Sigmoid colon (tissue), 3 donors: ENCODE data around the gene SYNC.

Experiments used
- POLR2A ChIP-seq, 2 donors: fragments of 450-650 bp; IDR thresholded peaks; one replicate each; pipeline ENCODE4 v1.6.1; 2016; ENCODE audit warnings: antibody characterized with exemption in 2 of 2, mild to moderate bottlenecking in 2 of 2, moderate library complexity in 2 of 2
- TF ChIP-seq, protein P1 (sequence below), 4 experiments: fragments of 450-650 bp in 3 of 4; fragments of 200-600 bp in 1 of 4; IDR thresholded peaks; one replicate each; pipeline ENCODE4 v1.5.1; 2016 to 2019; ENCODE audit warnings: antibody characterized with exemption in 4 of 4, mild to moderate bottlenecking in 3 of 4, moderate library complexity in 2 of 4

GRCh38 chr1:32650752-32651460 lies 51.7 kb downstream of the SYNC start, which contains the start of gene RBBP4:
- TF ChIP-seq, protein P1, sequence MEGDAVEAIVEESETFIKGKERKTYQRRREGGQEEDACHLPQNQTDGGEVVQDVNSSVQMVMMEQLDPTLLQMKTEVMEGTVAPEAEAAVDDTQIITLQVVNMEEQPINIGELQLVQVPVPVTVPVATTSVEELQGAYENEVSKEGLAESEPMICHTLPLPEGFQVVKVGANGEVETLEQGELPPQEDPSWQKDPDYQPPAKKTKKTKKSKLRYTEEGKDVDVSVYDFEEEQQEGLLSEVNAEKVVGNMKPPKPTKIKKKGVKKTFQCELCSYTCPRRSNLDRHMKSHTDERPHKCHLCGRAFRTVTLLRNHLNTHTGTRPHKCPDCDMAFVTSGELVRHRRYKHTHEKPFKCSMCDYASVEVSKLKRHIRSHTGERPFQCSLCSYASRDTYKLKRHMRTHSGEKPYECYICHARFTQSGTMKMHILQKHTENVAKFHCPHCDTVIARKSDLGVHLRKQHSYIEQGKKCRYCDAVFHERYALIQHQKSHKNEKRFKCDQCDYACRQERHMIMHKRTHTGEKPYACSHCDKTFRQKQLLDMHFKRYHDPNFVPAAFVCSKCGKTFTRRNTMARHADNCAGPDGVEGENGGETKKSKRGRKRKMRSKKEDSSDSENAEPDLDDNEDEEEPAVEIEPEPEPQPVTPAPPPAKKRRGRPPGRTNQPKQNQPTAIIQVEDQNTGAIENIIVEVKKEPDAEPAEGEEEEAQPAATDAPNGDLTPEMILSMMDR (IDR thresholded peaks at IDR 0.05), result peak in 1 of 4 experiments; percentile 18
- TF ChIP-seq POLR2A (IDR thresholded peaks at IDR 0.05), result peak; percentile 86 to 88
